HG02642 (cell line): Measurements from ENCODE around the gene KSR2.

Experiments
- ATAC-seq: cut with Tn5 transposase; IDR thresholded peaks from one replicate; pipeline ENCODE4 v1.9.1; 2021; ENCODE audit warnings: mild to moderate bottlenecking; ENCODE audit not compliant: unreplicated experiment, poor library complexity

The KSR2 gene

GRCh38 chr12:117594481-117594880 lies 374.3 kb downstream of the KSR2 start:
- ATAC-seq: no peak

GRCh38 chr12:117593815-117594400 lies 374.9 kb downstream of the KSR2 start:
- ATAC-seq: no peak

GRCh38 chr12:117592588-117593305 lies 376.0 kb downstream of the KSR2 start:
- no peak for ATAC-seq

GRCh38 chr12:117590999-117591398 lies 377.8 kb downstream of the KSR2 start:
- no peak for ATAC-seq

GRCh38 chr12:117590386-117590785 lies 378.4 kb downstream of the KSR2 start:
- ATAC-seq: no peak

- ATAC-seq: no peak
These were observed 379.8 kb downstream of the KSR2 start for GRCh38 chr12:117589021-117589420.

GRCh38 chr12:117587631-117588287 lies 381.0 kb downstream of the KSR2 start:
- no peak for ATAC-seq

GRCh38 chr12:117583677-117584225 lies 385.0 kb downstream of the KSR2 start:
- no peak for ATAC-seq

GRCh38 chr12:117583092-117583491 lies 385.7 kb downstream of the KSR2 start:
- no peak for ATAC-seq

GRCh38 chr12:117582135-117582784 lies 386.5 kb downstream of the KSR2 start:
- no peak for ATAC-seq

- no peak for ATAC-seq
These were observed 388.1 kb downstream of the KSR2 start for GRCh38 chr12:117580718-117581062.

GRCh38 chr12:117580015-117580717 lies 388.6 kb downstream of the KSR2 start:
- ATAC-seq: no peak

- no peak for ATAC-seq
These were observed 391.6 kb downstream of the KSR2 start for GRCh38 chr12:117577122-117577657.

GRCh38 chr12:117576053-117576452 lies 392.7 kb downstream of the KSR2 start:
- ATAC-seq: no peak

- ATAC-seq: no peak
These were observed 394.1 kb downstream of the KSR2 start for GRCh38 chr12:117574655-117575054.

- ATAC-seq: no peak
These were observed 396.0 kb downstream of the KSR2 start for GRCh38 chr12:117572755-117573154.

- ATAC-seq: no peak
These were observed 397.5 kb downstream of the KSR2 start for GRCh38 chr12:117571321-117571720.

GRCh38 chr12:117570608-117571007 lies 398.2 kb downstream of the KSR2 start:
- ATAC-seq: no peak

- ATAC-seq: peak; percentile 48
These were observed 401.1 kb downstream of the KSR2 start for GRCh38 chr12:117567644-117568216.

- no peak for ATAC-seq
These were observed 403.9 kb downstream of the KSR2 start for GRCh38 chr12:117564881-117565280.
